ENCODE data around the gene ASCC1.

- TF ChIP-seq CTCF (IDR thresholded peaks at IDR 0.05; ENCODE audit: insufficient read depth, low read length, poor library complexity, severe bottlenecking) = no peak
- TF ChIP-seq EZH2phosphoT487 (conservative IDR thresholded peaks at IDR 0.05; ENCODE audit: low read length) = no peak
These were observed 5.2 kb upstream of the ASCC1 start for GRCh38 chr10:72221278-72221677.

All from SU-DHL-6 (cell line).